HG03095 (cell line): Measurements from ENCODE around the gene UBAP1.
"Not testable (repeated sequence)": the region's sequence is repeated elsewhere in the genome, so short reads cannot be mapped to it uniquely, and the experiment has no call there.

Experiments
- ATAC-seq: cut with Tn5 transposase; IDR thresholded peaks from one replicate; pipeline ENCODE4 v1.9.1; 2021; ENCODE audit warnings: moderate library complexity; ENCODE audit not compliant: unreplicated experiment

UBAP1 gene

DNA sequence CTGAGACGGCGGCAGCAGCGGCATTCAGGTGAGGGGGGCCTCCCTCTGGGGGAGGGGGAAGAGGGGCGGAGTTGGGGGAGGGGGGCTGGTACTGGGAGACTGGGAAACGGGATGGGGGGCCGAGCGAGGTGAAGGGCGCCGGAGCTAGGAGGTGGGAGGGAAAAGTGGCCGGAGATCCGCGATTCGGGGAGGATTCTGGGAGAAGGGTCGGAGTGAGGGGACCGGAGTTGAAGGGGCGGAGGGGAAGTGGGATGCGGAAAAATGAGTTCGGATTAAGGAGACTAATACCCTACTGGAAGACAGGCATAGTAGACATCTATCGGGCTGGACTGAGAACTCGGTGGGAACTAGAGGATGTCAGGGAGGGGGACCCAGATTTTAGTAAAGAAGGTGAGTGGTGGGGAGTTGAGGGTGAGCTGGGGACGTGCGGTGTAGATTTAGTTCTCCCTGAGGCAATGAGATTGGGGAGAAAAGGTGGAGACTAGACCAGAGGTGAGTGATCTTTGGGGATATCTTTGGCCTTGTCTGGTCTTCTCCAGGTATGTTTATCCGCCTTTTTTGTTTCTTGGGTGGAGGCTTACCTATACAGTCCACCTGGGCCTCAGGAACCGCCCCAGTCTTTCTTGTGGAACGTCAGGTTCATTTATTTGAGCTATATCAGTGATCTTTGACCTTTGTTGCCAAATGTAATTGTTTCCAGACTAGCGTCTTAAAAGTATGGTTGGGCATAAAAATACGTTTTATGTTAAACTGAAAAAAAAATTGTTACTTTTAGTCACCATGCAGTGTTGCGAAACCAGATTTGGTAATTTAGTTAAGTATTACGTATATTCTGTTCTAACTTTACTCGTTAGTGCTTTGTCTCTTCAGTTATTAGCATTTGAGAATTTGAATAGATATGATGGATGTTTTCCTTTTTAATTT is 632 bp downstream of the UBAP1 start:
- peak; percentile 2 for ATAC-seq

DNA sequence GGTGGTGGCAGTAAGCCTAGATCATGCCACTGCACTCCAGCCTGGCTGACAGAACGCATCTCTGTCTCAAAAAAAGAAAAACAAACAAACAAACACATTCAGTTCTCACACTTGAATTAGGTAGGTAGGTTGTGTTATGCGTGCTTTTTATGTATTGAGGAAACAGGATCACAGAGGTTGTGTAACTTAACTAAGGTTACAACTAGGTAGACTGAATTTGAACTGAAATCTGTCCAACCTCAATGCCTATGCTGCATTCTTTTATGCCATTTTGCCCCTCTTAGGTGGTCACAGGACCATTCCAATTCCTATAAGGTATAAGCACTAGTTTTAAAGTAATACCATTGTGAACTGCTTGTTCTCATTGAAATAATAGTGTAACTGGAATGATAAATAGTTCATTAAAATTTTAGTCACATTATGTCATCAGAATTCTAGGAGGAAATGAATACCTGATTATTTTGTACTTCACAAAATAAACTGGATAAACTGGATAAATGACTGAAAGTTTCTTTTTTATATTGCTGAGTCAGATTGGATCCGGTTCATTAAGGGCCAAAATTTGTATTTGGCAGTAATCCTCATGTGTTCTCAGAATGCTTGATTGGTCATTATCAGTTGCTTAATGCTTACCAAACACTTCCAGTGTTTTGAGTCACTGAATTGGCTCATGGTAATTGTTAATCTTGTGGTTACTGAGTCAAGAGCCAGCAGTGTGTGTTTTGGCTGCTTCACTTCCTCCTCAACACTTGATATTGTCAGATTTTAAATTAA is 7.1 kb downstream of the UBAP1 start:
- no peak for ATAC-seq

GRCh38 chr9:34187891-34188240 is 9.0 kb downstream of the UBAP1 start:
- ATAC-seq, result no peak

DNA sequence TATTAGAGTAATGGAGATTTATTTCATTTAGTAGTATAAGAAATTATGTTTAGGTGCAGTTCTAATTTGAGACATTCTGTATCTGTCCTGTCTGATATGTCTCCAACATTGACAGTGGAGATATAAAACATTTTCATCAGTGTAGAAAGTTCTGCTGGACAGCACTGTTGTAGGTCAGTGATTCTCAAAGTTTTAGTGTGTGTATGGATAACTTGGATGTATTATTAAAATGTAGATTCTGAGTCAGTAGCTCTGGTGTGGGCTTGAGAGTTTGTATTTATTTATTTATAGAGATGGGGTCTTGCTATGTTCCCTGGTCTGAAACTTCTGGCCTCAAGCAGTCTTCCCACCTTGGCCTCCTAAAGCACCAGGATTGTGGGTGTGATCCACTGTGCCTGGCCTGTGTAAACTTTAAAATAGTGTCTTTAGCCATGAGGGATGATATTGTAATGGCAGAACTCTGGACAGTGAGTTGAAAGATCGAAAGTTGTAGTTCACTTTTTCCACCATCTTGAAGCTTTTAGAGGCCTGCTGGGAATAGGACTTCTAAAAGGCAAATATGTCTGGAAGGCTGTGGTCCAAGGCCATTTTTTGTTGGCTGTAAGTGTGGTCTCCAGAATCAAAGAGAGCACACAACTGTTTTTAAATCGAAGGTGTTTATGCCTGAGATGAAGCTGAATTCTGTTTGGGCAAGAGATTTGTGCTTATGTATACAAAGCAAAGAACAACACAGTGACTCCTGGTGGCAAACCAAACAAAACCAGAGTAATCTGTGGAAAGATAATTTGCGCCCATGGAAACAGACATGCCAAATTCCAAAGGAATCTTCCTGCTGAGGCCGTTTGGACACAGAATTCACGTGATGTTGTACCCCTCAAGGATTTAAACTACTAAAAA is 12.4 kb downstream of the UBAP1 start:
- no peak for ATAC-seq

DNA sequence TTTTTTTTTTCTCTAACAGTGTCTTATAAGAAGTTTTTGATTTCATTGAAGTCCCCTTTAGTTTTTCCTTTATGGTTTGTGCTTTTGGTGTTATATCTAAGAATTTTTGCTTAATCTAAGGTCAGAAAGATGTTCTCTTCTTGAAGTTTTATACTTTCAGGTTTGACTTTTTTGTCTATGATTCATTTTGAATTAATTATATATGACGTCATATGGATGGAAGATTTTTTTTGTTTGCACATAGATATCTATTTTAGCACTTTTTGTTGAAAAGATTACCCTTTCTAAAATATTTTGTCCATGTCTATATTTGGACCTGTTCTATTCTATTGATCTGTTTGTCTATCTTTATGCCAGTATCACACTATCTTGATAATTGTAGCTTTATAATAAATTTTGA is 16.3 kb downstream of the UBAP1 start:
- no peak for ATAC-seq

DNA sequence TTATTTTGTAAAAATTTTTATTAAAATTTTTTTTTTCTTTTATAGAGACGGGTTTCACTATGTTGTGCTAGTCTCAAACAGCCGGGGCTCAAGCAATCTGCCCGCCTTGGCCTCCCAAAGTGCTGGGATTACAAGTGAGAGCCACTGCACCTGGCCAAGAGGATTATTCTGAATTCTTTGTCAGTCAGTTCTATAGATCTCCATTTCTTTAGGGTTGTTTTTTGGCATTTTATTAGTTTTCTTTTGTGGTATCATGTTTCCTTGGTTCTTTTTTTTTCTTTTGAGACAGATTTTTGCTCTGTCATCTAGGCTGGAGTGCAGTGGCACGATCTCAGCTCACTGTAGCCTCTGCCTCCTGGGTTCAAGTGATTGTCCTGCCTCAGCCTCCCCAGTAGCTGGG is 18.4 kb downstream of the UBAP1 start:
- ATAC-seq, result not testable (repeated sequence)

DNA sequence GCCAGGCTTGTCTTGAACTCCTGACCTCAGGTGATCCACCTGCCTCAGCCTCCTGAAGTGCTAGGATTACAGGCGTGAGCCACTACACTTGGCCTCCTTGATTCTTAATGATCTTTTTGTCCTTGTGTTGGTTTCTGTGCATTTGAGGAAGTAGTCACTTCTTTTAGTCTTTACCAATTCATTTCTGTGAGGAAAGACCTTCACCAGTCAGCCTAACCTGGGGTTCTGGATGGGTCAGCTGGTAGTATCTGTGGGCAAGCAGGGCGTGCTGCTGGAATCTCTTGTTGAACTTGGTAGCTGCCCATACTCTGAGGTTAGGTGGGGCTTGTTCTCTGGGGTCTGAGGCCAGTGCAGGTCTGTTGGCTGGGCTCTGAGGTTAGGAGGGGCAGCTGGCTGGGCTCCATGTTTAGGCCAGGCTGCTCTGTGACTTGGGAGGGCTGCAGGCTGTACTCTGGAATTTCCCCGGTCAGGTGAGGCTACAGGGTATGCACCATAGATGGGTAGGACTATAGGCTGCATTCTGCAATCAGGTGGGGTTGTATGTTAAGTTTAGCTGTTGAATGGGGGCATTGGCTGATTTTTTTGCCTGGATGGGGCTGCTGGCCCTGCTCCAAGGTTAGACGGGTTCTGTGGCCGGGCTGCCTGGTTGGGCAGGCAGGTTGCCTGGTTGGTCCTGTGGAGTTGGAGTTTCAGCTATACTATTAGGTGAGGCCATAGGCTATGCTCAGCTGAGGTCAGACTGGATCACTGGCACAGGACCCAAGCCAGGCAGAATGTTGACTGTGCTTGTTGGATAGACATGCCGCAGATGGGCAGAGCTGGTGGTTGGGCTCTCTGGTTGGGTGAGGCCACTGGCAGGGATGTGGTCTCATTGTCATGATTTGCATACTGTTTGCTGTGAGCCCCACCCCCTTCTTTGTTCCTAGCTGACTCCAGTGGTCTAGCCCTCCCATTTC is 19.2 kb downstream of the UBAP1 start:
- ATAC-seq, result no peak

GRCh38 chr9:34200092-34200491 is 21.2 kb downstream of the UBAP1 start:
- ATAC-seq, result no peak

DNA sequence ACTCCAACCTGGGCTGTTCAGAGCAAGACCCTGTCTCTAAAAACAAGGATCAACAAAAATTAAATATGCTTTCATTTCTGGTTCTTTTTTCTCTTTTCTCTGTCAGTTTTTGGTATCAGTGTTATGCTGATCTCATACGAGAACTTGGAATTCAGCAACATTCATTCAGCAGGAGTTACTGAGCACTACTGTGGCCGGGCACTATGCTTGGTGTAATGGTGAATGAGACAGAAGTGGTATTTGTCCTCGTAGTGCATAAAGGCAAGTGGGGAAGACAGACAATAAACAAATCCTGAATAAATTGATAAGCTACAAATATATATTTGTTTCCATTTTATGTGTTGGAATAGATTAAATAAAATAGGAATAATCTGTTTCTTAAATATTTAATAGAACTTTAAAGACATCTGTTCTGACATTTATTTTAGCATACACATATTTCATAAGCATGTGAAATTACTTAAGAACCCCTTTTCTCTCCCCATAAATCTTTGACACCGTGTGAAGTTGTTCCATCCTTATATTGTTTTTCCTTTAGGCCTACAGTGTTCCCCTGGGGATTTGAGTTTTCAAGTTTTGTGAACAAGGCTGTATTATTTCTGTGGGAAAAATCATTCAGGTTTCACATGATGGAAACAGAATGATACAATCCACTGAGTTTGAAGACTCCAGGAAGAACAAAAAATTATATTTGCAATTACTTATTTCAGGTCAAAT is 24.6 kb downstream of the UBAP1 start:
- ATAC-seq, result no peak

DNA sequence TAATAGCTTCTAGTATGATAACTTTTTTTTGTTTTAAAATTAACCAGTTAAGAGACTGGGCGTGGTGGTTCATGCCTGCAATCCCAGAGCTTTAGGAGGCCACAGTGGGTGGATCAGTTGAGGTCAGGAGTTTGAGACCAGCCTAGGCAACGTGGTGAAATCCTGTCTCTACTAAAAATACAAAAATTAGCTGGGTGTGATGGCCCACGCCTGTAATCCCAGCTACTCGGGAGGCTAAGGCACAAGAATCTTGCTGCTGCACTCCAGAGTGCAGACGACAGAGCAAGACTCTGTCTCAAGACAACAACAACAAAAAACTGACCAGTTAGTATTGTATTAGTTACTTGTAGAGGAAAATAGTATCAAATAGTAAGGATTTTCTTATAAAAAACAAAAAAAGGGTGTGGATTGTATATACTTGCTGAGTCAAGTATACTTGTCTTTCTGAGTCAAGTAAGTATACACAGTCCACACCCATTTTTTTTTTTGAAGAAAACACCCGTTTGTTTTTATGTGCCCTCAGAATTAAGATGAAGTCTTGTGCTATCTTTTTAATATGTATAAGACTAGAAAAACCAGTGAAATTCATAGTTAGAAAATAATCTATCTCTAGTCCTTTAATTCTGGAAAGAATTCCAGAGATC is 25.3 kb downstream of the UBAP1 start:
- ATAC-seq, result no peak

DNA sequence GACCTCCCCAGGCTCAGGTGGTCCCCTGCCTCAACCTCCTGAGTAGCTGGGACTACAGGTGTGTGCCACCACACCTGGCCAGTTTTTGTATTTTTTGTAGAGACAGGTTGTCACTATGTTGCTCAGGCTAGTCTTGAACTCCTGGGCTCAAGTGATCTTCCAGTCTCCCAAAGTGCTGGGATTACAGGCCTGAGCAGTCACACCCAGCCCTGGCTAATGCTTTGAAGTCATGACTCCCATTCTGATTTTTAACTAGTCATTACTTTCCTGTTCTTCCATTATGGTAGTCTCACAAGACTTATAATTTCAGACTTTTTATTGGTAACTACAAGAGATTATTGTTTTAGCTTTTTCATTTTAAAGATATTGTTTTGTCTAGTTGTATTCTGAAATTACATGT is 26.3 kb downstream of the UBAP1 start:
- no peak for ATAC-seq

DNA sequence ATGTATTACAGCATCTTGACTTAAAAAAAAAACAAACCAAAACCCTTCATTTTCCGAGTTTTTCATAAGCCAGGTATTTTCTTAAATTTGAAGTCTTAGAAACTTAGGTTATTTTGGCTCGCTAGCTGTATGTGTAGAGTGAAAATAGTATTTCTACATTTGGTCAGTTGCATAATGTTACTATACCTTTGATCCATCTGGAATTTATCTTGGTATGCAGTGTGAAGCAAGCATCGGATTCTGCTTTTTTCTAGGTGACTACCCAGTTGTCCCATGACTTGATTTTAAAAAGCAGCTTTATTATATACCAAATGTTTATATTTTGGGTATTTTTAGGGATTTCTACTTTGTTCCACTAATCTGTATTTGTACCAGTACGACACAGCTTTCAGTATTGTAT is 27.7 kb downstream of the UBAP1 start:
- ATAC-seq, result no peak

DNA sequence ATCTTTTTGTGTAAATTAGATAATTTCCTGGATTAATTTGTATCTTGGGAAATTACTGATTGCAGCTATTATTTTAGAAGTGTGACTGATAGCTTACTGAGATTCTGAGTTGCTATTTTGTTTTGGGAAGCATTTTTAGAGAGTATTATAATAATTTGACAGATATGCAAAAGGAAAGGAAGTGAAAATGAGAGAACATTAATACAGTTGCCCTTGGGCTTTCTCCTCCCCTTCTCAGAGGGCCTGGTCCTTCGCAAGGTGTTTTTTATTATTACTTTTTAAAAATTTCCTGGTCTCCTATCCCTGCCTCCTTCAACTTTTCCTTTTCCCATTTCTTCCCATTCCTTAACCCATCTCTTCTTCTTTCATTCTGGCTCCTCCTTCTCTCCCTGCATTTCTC is 32.6 kb downstream of the UBAP1 start:
- peak; percentile 57 for ATAC-seq

- not testable (repeated sequence) for ATAC-seq
Measured at GRCh38 chr9:34214354-34215000, 35.6 kb downstream of the UBAP1 start.

GRCh38 chr9:34216325-34216724 is 37.5 kb downstream of the UBAP1 start:
- no peak for ATAC-seq

GRCh38 chr9:34217015-34217414 is 38.2 kb downstream of the UBAP1 start:
- not testable (repeated sequence) for ATAC-seq

GRCh38 chr9:34218446-34218845 is 39.6 kb downstream of the UBAP1 start:
- ATAC-seq, result no peak

DNA sequence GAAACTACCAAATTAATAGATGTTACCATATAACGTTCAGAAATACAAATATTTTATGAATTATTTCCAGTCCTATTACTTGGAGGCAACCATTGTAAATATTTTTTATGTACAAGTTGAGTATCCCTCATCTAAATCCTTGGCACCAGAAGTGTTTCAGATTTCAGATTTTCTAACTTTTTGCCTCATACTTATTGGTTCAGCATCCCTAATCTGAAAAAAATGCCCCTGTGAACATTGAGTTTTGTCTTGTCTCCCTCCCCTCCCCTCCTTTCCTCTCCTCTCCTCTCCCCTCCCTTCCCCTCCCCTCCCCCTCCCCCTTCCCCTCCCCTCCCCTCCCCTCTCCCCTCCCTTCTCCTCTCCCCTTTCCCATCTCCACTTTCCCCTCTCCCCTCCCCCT is 40.6 kb downstream of the UBAP1 start:
- no peak for ATAC-seq
